Endothelial cell of umbilical vein (primary cell): ENCODE results near the gene CHST11.

Experiments
- CTCF ChIP-seq, 2 donors: IDR thresholded peaks; 1 replicate in 1 of 2; 2 replicates in 1 of 2; pipeline ENCODE4 v1.5.1; 2011; ENCODE audit warnings: low read length in 2 of 2, mild to moderate bottlenecking in 2 of 2, moderate library complexity in 2 of 2, control low read depth in 1 of 2, inconsistent platforms in 1 of 2, low read depth in 1 of 2; ENCODE audit not compliant: insufficient read depth in 1 of 2; ENCODE audit errors: extremely low read depth in 1 of 2
- EZH2 ChIP-seq: IDR thresholded peaks from 2 replicates; pipeline ENCODE4 v1.6.1; 2012; ENCODE audit warnings: borderline replicate concordance, low read depth, mild to moderate bottlenecking, moderate library complexity, low read length, inconsistent platforms; ENCODE audit not compliant: severe bottlenecking
- MAX ChIP-seq: IDR thresholded peaks from 2 replicates; pipeline ENCODE4 v1.6.1; 2011; ENCODE audit not compliant: insufficient read depth, insufficient read length
- POLR2A ChIP-seq: IDR thresholded peaks from 2 replicates; pipeline ENCODE4 v1.6.1; 2012; ENCODE audit warnings: low read depth, mild to moderate bottlenecking, control low read depth, low read length

GRCh38 chr12:104410326-104410725 lies 46.4 kb upstream of the CHST11 start:
- TF ChIP-seq EZH2 (no peak), POLR2A (no peak), CTCF (IDR thresholded peaks at IDR 0.05; ENCODE audit: extremely low read depth in 1 of 2, insufficient read depth in 1 of 2, low read depth in 1 of 2, low read length in 2 of 2) (no peak), MAX (no peak)
